Dermis lymphatic vessel endothelial cell (primary cell): ENCODE results near the gene SNX6. TPM values are rescaled to one million over a fixed set of nuclear protein-coding genes. Genes with fewer than 3 reads are reported as not detected.

Source experiments
- total RNA-seq: library from RNA; depleted of rRNA; stranded (reverse); fragments of >200 nt; gene quantifications from 2 replicates; pipeline ENCODE4 v1.2.1, GENCODE V29; 2014

SNX6 gene
- total RNA-seq: 93.8 and 133 TPM in 2 replicates

DNA sequence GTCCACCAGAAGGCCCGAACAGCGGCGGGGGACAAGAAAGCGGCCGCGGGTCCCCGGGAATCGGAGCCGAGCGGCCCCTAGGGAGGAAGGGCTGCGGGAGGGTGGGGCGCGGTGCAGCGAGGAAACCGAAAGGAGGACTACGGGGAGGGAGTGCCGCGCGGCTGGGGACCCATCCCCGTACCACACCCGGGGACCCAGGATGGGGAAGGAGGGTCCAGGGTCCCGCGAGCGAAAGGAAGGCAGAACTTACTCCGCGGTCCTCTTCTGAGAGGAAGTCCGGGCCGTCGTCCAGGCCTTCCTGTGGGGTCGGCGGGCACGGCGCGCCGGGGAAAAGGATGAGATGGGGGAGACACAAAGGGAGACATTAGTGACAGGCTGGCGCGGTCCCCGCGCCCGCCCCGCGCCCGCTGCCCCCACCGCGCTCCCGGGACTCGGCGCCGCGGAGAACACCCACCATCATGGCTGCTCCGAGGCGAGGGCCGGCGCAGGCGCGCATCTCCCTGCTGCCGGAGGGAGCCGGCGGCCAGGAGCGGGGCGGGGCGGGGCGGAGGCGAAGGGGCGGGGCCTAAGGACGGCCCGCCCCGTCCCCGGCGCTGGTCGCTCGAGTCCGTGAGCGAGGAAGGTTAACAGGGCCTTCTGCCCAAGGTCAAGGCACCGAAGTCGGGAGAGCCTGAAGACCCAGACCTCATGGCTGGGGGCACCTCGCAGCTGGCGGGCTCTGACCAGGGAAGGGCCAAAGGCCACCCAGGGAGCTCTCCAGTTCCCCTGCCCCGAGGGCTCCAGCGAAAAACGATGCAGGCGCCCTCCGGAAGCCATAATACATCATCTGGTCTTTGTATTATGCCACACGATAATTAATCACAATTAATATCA, at the start of gene SNX6:
Gene SNX6, minus strand, starts transcription at position 492 of the 873 bp plus-strand sequence. Its CDS starts 32 bp downstream, at position 460.

DNA sequence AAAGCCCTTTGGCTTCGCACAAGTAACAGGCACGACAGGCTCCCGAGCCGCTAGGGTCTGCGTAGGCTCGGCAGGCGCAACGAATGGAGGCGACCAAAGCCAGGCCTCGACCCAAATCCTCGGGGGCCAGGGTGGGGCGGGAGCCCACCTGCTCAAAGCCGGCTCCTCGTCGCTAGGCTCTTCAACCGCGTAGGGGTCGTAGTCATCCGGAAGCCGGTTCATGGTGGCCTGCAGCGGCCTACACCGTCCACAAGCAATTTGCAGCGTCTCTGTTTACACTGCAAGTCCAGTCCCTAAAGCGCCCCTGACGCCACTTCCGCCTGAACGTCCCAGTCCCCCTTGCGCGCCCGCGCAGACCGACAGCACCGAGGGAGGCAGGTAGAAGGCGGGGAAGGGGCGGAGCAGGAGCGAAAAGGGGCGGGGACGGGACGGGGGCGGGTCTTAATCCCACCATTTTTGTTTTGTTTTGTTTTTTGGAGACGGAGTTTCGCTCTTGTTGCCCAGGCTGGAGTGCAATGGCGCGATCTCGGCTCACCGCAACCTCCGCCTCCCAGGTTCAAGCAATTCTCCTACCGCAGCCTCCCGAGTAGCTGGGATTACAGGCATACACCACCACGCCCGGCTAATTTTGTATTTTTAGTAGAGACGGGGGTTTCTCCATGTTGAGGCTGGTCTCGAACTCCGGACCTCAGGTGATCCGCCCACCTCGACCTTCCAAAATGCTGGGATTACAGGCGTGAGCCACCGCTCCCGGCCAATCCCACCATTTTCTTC, 90.4 kb downstream of the SNX6 start, which contains the start of gene EAPP:
Gene EAPP, minus strand, starts transcription at position 295 of the 774 bp plus-strand sequence. Its CDS starts 73 bp downstream, at position 222.

Other genes with a start within 250 kb of the SNX6 start
- gene SPTSSA, start 167.9 kb downstream of the SNX6 start, total RNA-seq: 20.5 and 24.9 TPM in 2 replicates
- 52.9 and 58.3 TPM in 2 replicates for gene EAPP, start 90.4 kb downstream of the SNX6 start, total RNA-seq
- gene CFL2, start 84.4 kb upstream of the SNX6 start, total RNA-seq: 58.4 and 61.5 TPM in 2 replicates
- 24.4 and 42.8 TPM in 2 replicates for gene BAZ1A, start 245.2 kb upstream of the SNX6 start, total RNA-seq